GM23248 (cell line): ENCODE results near the gene MICAL2.

Experiments
- EZH2 ChIP-seq: fragments of 200-600 bp; sonication (generic); IDR thresholded peaks from 2 replicates; pipeline ENCODE4 v1.6.1; 2018; ENCODE audit warnings: antibody characterized with exemption, mild to moderate bottlenecking; ENCODE audit not compliant: insufficient read depth, poor library complexity, severe bottlenecking
- EZH2phosphoT487 ChIP-seq: fragments of 200-600 bp; sonication (generic); IDR thresholded peaks from 2 replicates; pipeline ENCODE4 v1.6.1; 2018; ENCODE audit warnings: antibody characterized with exemption, moderate library complexity, mild to moderate bottlenecking, low read depth; ENCODE audit not compliant: insufficient read depth

- no peak for TF ChIP-seq EZH2
- no peak for TF ChIP-seq EZH2phosphoT487
Measured at GRCh38 chr11:12271241-12271640, 160.9 kb downstream of the MICAL2 start.
